Astrocyte of the spinal cord (primary cell): Measurements from ENCODE around the gene MATN4.

ENCODE experiments used
- DNase-seq: peaks from one replicate; pipeline ENCODE4 v3.0.0; 2011; ENCODE audit warnings: low read depth, low spot score
- H3K4me3 ChIP-seq: 2 replicates; pipeline ENCODE4 v1.5.1; 2011; ENCODE audit warnings: low read depth, mild to moderate bottlenecking, low read length, moderate library complexity
- CTCF ChIP-seq: IDR thresholded peaks from 2 replicates; pipeline ENCODE4 v1.5.1; 2012; ENCODE audit warnings: low read depth, mild to moderate bottlenecking, low read length, inconsistent platforms
- in situ Hi-C: cut with HindIII; loops from 2 replicates; pipeline ENCODE4 v1.10.0; 2017; ENCODE audit warnings: low sequenced_read_pairs

Gene MATN4

GRCh38 chr20:45254383-45255262, 53.5 kb downstream of the MATN4 start, which contains the start of gene SLPI:
Gene SLPI (minus strand): TSS chr20:45254564. CDS start chr20:45254543, 21 bp downstream.
- peak; percentile 7 for DNase-seq
- in situ Hi-C loops, result no loop called here
- no peak within 1 kb of the TSS for H3K4me3 ChIP-seq
- no peak for TF ChIP-seq CTCF

GRCh38 chr20:45253261-45253660, 54.8 kb downstream of the MATN4 start:
- TF ChIP-seq CTCF, result no peak
- in situ Hi-C loops, result no loop called here
- DNase-seq, result no peak
- H3K4me3 ChIP-seq, result no peak overlapping the region

GRCh38 chr20:45251884-45252560, 56.1 kb downstream of the MATN4 start:
- DNase-seq, result no peak
- no peak for TF ChIP-seq CTCF
- no peak overlapping the region for H3K4me3 ChIP-seq
- in situ Hi-C loops, result no loop called here

GRCh38 chr20:45248609-45249008, 59.5 kb downstream of the MATN4 start:
- no peak for TF ChIP-seq CTCF
- in situ Hi-C loops, result no loop called here
- DNase-seq, result no peak
- H3K4me3 ChIP-seq, result no peak overlapping the region

GRCh38 chr20:45247865-45248264, 60.2 kb downstream of the MATN4 start:
- in situ Hi-C loops, result no loop called here
- DNase-seq, result no peak
- no peak for TF ChIP-seq CTCF
- no peak overlapping the region for H3K4me3 ChIP-seq

GRCh38 chr20:45246109-45246508, 62.0 kb downstream of the MATN4 start:
- TF ChIP-seq CTCF, result no peak
- no peak for DNase-seq
- H3K4me3 ChIP-seq, result no peak overlapping the region
- in situ Hi-C loops, result no loop called here
